GM23338 (cell line): Measurements from ENCODE around the gene TSACC. TPM values are rescaled to one million over a fixed set of nuclear protein-coding genes. Genes with fewer than 3 reads are reported as not detected.

Source experiments
- ATAC-seq: fragments of 200-7000 bp; cut with Tn5 transposase; 3 replicates; pipeline ENCODE4 v1.9.1; 2020
- DNase-seq: peaks from one replicate; pipeline ENCODE4 v3.0.0-alpha.2; 2015; ENCODE audit warnings: low spot score
- H2AFZ ChIP-seq: fragments of 200-600 bp; sonication (generic); 2 replicates; pipeline ENCODE4 v1.8.0; 2016; ENCODE audit warnings: antibody characterized with exemption, mild to moderate bottlenecking, moderate library complexity
- H3F3A ChIP-seq: fragments of 200-600 bp; sonication (generic); replicated peaks from 2 replicates; pipeline ENCODE4 v1.8.0; 2017; ENCODE audit warnings: antibody characterized with exemption, mixed run types, low read depth
- H3K27ac ChIP-seq: fragments of 200-600 bp; sonication (generic); 2 replicates; pipeline ENCODE4 v1.6.1; 2016; ENCODE audit warnings: low read depth
- H3K27me3 ChIP-seq: fragments of 200-600 bp; sonication (generic); 2 replicates; pipeline ENCODE4 v1.8.0; 2016; ENCODE audit warnings: mild to moderate bottlenecking, mixed run types, moderate library complexity; ENCODE audit not compliant: insufficient read depth
- H3K36me3 ChIP-seq: fragments of 200-600 bp; sonication (generic); 2 replicates; pipeline ENCODE4 v1.8.0; 2016; ENCODE audit warnings: mild to moderate bottlenecking; ENCODE audit not compliant: insufficient read depth
- H3K4me1 ChIP-seq: fragments of 200-600 bp; sonication (generic); 2 replicates; pipeline ENCODE4 v1.8.0; 2016; ENCODE audit warnings: mild to moderate bottlenecking, moderate library complexity; ENCODE audit not compliant: insufficient read depth
- H3K4me2 ChIP-seq: fragments of 200-600 bp; sonication (generic); 2 replicates; pipeline ENCODE4 v1.7.1; 2017; ENCODE audit warnings: mixed run types
- H3K4me3 ChIP-seq: fragments of 200-600 bp; sonication (generic); 2 replicates; pipeline ENCODE4 v1.6.1; 2016; ENCODE audit warnings: mixed run types
- H3K79me2 ChIP-seq: fragments of 200-600 bp; sonication (generic); replicated peaks from 2 replicates; pipeline ENCODE4 v1.8.0; 2017; ENCODE audit warnings: mild to moderate bottlenecking; ENCODE audit not compliant: insufficient read depth
- H3K9me2 ChIP-seq: fragments of 200-600 bp; sonication (generic); 2 replicates; pipeline ENCODE4 v1.8.0; 2017; ENCODE audit not compliant: insufficient read depth
- H4K20me1 ChIP-seq: fragments of 200-600 bp; sonication (generic); replicated peaks from 2 replicates; pipeline ENCODE4 v1.8.0; 2017; ENCODE audit warnings: mild to moderate bottlenecking; ENCODE audit not compliant: insufficient read depth
- H3K27ac Mint-ChIP-seq: 2 replicates; pipeline ENCODE4 v1.8.0; 2020; ENCODE audit warnings: inconsistent platforms, mild to moderate bottlenecking, moderate library complexity, mixed read lengths
- H3K27me3 Mint-ChIP-seq: 3 replicates; pipeline ENCODE4 v1.8.0; 2022; ENCODE audit warnings: low read depth, mild to moderate bottlenecking, moderate library complexity, mixed read lengths, inconsistent platforms; ENCODE audit not compliant: insufficient read depth, poor library complexity
- H3K36me3 Mint-ChIP-seq: 3 replicates; pipeline ENCODE4 v1.8.0; 2021; ENCODE audit warnings: low read depth, mild to moderate bottlenecking, inconsistent platforms, moderate library complexity, mixed read lengths
- H3K4me1 Mint-ChIP-seq: 3 replicates; pipeline ENCODE4 v1.8.0; 2020; ENCODE audit warnings: mild to moderate bottlenecking, inconsistent platforms, mixed read lengths
- H3K4me3 Mint-ChIP-seq: 3 replicates; pipeline ENCODE4 v1.8.0; 2021; ENCODE audit warnings: moderate library complexity, mild to moderate bottlenecking, inconsistent platforms, mixed read lengths
- H3K9me3 Mint-ChIP-seq: 3 replicates; pipeline ENCODE4 v1.8.0; 2020; ENCODE audit warnings: moderate library complexity, mild to moderate bottlenecking, inconsistent platforms, mixed read lengths
- EZH2 ChIP-seq: fragments of 200-600 bp; sonication (generic); IDR thresholded peaks from one replicate; pipeline ENCODE4 v1.8.0; 2017; ENCODE audit warnings: antibody characterized with exemption, mild to moderate bottlenecking, low read depth; ENCODE audit not compliant: unreplicated experiment
- EZH2phosphoT487 ChIP-seq: fragments of 200-600 bp; sonication (generic); IDR thresholded peaks from one replicate; pipeline ENCODE4 v1.8.1; 2018; ENCODE audit warnings: antibody characterized with exemption; ENCODE audit not compliant: unreplicated experiment
- JUNB ChIP-seq: IDR thresholded peaks from one replicate; pipeline ENCODE4 v1.6.1; 2016; ENCODE audit warnings: antibody characterized with exemption; ENCODE audit not compliant: unreplicated experiment
- NANOG ChIP-seq: IDR thresholded peaks from 2 replicates; pipeline ENCODE4 v1.6.1; 2016; ENCODE audit warnings: antibody characterized with exemption, borderline replicate concordance
- POLR2AphosphoS5 ChIP-seq: IDR thresholded peaks from 2 replicates; pipeline ENCODE4 v1.6.1; 2016; ENCODE audit warnings: antibody characterized with exemption, low read depth
- STAT1 ChIP-seq: IDR thresholded peaks from one replicate; pipeline ENCODE4 v1.6.1; 2016; ENCODE audit warnings: antibody characterized with exemption; ENCODE audit not compliant: unreplicated experiment
- ZNF114 ChIP-seq: fragments of 250-450 bp; sonication (Bioruptor Pico); IDR thresholded peaks from 2 replicates; pipeline ENCODE4 v1.5.0; 2020; ENCODE audit warnings: mild to moderate bottlenecking, moderate library complexity
- ZNF331 ChIP-seq: fragments of 250-450 bp; sonication (Bioruptor Pico); IDR thresholded peaks from 2 replicates; pipeline ENCODE4 v1.5.0; 2020; ENCODE audit warnings: low read depth, mild to moderate bottlenecking, moderate library complexity
- polyA plus RNA-seq: library from polyadenylated mRNA; unstranded; fragments of >200 nt; fragmentation: Nextera tagmentation; extraction: Ambion mirVana; gene quantifications from 2 replicates; pipeline ENCODE4 v1.2.1, GENCODE V29; 2016
- total RNA-seq: library from RNA; depleted of rRNA; stranded (reverse); fragments of >200 nt; shearing (Covaris generic); gene quantifications from 2 replicates; pipeline ENCODE4 v1.2.3, GENCODE V29; 2014
- TF ChIP-seq, protein P1 (sequence below): IDR thresholded peaks from 2 replicates; pipeline ENCODE4 v1.6.1; 2016; ENCODE audit warnings: antibody characterized with exemption
- TF ChIP-seq, protein P2 (sequence below), 2 experiments: fragments of 200-600 bp in 1 of 2; sonication (generic) in 1 of 2; conservative IDR thresholded peaks; 2 replicates each; pipeline versions ENCODE4 v1.5.1 to v1.6.1; 2016 to 2017; ENCODE audit warnings: antibody characterized with exemption in 2 of 2, low read depth in 2 of 2, mild to moderate bottlenecking in 2 of 2, moderate library complexity in 1 of 2
- TF ChIP-seq, protein P3 (sequence below): fragments of 250-450 bp; sonication (Bioruptor Pico); IDR thresholded peaks from 2 replicates; pipeline ENCODE4 v1.5.0; 2020; ENCODE audit warnings: mild to moderate bottlenecking, moderate library complexity
- TF ChIP-seq, protein P4 (sequence below): IDR thresholded peaks from one replicate; pipeline ENCODE4 v1.6.1; 2018; ENCODE audit warnings: antibody characterized with exemption; ENCODE audit not compliant: unreplicated experiment

Gene TSACC
- total and polyA plus RNA-seq, 2 experiments from 2014 or later, result 2.5 to 9.8 TPM

DNA sequence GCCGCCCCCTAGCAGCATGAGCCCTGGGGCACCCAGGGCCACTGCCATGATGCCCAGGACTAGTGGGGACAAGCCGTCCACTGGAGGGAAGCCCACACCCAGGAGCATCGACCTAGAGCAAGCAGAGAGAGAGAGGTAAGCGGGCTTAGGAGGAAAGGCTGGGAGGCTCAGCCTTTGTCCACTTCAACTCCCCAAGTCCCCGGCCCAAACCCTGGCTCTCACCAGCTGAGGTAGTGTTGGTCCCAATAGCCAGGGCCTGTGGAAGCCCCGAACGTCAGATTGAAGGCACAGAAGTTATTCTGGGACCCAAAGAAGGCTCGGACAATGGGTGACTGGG, 45.3 kb upstream of the TSACC start (continued):
- TF ChIP-seq, protein P1, sequence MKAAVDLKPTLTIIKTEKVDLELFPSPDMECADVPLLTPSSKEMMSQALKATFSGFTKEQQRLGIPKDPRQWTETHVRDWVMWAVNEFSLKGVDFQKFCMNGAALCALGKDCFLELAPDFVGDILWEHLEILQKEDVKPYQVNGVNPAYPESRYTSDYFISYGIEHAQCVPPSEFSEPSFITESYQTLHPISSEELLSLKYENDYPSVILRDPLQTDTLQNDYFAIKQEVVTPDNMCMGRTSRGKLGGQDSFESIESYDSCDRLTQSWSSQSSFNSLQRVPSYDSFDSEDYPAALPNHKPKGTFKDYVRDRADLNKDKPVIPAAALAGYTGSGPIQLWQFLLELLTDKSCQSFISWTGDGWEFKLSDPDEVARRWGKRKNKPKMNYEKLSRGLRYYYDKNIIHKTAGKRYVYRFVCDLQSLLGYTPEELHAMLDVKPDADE, result no peak
- no peak for TF ChIP-seq ZNF331 (CRISPR knock-in tag)
- no peak for TF ChIP-seq NANOG
- no peak for TF ChIP-seq ZNF114 (CRISPR knock-in tag)
- TF ChIP-seq EZH2, result no peak
- TF ChIP-seq EZH2phosphoT487, result no peak

DNA sequence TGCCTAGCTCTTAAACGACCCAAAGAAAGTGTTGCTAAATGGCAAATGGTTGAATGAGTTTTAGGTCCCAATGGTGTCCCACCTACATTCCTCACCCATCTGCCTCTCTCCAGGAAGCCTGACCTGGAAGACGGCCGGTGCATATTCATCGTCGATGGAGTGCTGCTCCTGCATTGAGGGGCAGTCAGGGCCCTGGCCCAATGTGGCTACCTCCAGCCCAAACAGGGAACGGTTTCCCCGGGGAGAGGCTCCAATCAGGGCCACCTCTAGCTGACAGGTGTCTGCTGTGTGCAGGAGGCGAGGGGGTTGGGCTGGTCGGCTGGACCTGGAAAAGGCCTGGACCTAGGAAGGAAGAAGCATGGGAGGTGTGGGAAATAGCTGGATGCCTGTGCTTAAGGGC, 44.4 kb upstream of the TSACC start:
- Histone ChIP-seq H3K27ac (no peak overlapping the region), H2AFZ (no peak overlapping the region), H3K9me2 (no peaks in the 10 kb centered on the region), H3K36me3 (no peaks in the 10 kb centered on the region), H3K79me2 (no peaks in the 10 kb centered on the region), H3K27me3 (no peaks in the 10 kb centered on the region), H3K4me2 (no peak overlapping the region), H3F3A (peaks cover 5% of the 10 kb centered on the region), H3K4me1 (no peaks in the 10 kb centered on the region; the same call in 1 of the 2 replicates), H4K20me1 (0 out of 2 replicates have a peak, but pooled peaks cover 2% of the 10 kb centered on the region), H3K4me3 (no peak overlapping the region)
- no peak overlapping the region for H3K27ac Mint-ChIP-seq
- no peak overlapping the region for H3K4me3 Mint-ChIP-seq
- peaks cover 6% of the 10 kb centered on the region for H3K27me3 Mint-ChIP-seq
- peaks cover 2% of the 10 kb centered on the region; the same call in 1 of the 3 replicates for H3K36me3 Mint-ChIP-seq
- H3K4me1 Mint-ChIP-seq, result peaks cover 5% of the 10 kb centered on the region
- no peak for ATAC-seq
- TF ChIP-seq, protein P2, sequence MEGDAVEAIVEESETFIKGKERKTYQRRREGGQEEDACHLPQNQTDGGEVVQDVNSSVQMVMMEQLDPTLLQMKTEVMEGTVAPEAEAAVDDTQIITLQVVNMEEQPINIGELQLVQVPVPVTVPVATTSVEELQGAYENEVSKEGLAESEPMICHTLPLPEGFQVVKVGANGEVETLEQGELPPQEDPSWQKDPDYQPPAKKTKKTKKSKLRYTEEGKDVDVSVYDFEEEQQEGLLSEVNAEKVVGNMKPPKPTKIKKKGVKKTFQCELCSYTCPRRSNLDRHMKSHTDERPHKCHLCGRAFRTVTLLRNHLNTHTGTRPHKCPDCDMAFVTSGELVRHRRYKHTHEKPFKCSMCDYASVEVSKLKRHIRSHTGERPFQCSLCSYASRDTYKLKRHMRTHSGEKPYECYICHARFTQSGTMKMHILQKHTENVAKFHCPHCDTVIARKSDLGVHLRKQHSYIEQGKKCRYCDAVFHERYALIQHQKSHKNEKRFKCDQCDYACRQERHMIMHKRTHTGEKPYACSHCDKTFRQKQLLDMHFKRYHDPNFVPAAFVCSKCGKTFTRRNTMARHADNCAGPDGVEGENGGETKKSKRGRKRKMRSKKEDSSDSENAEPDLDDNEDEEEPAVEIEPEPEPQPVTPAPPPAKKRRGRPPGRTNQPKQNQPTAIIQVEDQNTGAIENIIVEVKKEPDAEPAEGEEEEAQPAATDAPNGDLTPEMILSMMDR (conservative IDR thresholded peaks at IDR 0.05; ENCODE audit: low read depth in 2 of 2), result no peak
- TF ChIP-seq ZNF114 (CRISPR knock-in tag) (no peak), EZH2phosphoT487 (no peak), POLR2AphosphoS5 (no peak), NANOG (no peak), STAT1 (no peak), JUNB (no peak)
- TF ChIP-seq, protein P3, sequence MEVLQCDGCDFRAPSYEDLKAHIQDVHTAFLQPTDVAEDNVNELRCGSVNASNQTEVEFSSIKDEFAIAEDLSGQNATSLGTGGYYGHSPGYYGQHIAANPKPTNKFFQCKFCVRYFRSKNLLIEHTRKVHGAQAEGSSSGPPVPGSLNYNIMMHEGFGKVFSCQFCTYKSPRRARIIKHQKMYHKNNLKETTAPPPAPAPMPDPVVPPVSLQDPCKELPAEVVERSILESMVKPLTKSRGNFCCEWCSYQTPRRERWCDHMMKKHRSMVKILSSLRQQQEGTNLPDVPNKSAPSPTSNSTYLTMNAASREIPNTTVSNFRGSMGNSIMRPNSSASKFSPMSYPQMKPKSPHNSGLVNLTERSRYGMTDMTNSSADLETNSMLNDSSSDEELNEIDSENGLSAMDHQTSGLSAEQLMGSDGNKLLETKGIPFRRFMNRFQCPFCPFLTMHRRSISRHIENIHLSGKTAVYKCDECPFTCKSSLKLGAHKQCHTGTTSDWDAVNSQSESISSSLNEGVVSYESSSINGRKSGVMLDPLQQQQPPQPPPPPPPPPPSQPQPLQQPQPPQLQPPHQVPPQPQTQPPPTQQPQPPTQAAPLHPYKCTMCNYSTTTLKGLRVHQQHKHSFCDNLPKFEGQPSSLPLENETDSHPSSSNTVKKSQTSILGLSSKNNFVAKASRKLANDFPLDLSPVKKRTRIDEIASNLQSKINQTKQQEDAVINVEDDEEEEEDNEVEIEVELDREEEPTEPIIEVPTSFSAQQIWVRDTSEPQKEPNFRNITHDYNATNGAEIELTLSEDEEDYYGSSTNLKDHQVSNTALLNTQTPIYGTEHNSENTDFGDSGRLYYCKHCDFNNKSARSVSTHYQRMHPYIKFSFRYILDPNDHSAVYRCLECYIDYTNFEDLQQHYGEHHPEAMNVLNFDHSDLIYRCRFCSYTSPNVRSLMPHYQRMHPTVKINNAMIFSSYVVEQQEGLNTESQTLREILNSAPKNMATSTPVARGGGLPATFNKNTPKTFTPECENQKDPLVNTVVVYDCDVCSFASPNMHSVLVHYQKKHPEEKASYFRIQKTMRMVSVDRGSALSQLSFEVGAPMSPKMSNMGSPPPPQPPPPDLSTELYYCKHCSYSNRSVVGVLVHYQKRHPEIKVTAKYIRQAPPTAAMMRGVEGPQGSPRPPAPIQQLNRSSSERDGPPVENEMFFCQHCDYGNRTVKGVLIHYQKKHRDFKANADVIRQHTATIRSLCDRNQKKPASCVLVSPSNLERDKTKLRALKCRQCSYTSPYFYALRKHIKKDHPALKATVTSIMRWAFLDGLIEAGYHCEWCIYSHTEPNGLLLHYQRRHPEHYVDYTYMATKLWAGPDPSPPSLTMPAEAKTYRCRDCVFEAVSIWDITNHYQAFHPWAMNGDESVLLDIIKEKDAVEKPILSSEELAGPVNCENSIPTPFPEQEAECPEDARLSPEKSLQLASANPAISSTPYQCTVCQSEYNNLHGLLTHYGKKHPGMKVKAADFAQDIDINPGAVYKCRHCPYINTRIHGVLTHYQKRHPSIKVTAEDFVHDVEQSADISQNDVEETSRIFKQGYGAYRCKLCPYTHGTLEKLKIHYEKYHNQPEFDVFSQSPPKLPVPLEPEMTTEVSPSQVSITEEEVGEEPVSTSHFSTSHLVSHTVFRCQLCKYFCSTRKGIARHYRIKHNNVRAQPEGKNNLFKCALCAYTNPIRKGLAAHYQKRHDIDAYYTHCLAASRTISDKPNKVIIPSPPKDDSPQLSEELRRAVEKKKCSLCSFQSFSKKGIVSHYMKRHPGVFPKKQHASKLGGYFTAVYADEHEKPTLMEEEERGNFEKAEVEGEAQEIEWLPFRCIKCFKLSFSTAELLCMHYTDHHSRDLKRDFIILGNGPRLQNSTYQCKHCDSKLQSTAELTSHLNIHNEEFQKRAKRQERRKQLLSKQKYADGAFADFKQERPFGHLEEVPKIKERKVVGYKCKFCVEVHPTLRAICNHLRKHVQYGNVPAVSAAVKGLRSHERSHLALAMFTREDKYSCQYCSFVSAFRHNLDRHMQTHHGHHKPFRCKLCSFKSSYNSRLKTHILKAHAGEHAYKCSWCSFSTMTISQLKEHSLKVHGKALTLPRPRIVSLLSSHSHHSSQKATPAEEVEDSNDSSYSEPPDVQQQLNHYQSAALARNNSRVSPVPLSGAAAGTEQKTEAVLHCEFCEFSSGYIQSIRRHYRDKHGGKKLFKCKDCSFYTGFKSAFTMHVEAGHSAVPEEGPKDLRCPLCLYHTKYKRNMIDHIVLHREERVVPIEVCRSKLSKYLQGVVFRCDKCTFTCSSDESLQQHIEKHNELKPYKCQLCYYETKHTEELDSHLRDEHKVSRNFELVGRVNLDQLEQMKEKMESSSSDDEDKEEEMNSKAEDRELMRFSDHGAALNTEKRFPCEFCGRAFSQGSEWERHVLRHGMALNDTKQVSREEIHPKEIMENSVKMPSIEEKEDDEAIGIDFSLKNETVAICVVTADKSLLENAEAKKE, result no peak
- TF ChIP-seq, protein P1, result no peak
- TF ChIP-seq, protein P4, sequence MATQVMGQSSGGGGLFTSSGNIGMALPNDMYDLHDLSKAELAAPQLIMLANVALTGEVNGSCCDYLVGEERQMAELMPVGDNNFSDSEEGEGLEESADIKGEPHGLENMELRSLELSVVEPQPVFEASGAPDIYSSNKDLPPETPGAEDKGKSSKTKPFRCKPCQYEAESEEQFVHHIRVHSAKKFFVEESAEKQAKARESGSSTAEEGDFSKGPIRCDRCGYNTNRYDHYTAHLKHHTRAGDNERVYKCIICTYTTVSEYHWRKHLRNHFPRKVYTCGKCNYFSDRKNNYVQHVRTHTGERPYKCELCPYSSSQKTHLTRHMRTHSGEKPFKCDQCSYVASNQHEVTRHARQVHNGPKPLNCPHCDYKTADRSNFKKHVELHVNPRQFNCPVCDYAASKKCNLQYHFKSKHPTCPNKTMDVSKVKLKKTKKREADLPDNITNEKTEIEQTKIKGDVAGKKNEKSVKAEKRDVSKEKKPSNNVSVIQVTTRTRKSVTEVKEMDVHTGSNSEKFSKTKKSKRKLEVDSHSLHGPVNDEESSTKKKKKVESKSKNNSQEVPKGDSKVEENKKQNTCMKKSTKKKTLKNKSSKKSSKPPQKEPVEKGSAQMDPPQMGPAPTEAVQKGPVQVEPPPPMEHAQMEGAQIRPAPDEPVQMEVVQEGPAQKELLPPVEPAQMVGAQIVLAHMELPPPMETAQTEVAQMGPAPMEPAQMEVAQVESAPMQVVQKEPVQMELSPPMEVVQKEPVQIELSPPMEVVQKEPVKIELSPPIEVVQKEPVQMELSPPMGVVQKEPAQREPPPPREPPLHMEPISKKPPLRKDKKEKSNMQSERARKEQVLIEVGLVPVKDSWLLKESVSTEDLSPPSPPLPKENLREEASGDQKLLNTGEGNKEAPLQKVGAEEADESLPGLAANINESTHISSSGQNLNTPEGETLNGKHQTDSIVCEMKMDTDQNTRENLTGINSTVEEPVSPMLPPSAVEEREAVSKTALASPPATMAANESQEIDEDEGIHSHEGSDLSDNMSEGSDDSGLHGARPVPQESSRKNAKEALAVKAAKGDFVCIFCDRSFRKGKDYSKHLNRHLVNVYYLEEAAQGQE, result no peak
- H3K9me3 Mint-ChIP-seq, result no peaks in the 10 kb centered on the region
- no peak for DNase-seq
